Ishikawa (cell line): ENCODE data around the gene PCP4.

Experiments
- EGR1 ChIP-seq: IDR thresholded peaks from 2 replicates; pipeline ENCODE4 v1.6.1; 2012
- EP300 ChIP-seq: IDR thresholded peaks from 2 replicates; pipeline ENCODE4 v1.6.1; 2012; ENCODE audit warnings: borderline replicate concordance
- MAX ChIP-seq: IDR thresholded peaks from 2 replicates; pipeline ENCODE4 v1.6.1; 2012
- TEAD4 ChIP-seq: IDR thresholded peaks from 2 replicates; pipeline ENCODE4 v1.6.1; 2012
- TF ChIP-seq, protein P1 (sequence below): IDR thresholded peaks from 2 replicates; pipeline ENCODE4 v1.6.1; 2012; ENCODE audit warnings: low read depth, mild to moderate bottlenecking

GRCh38 chr21:39966786-39967185 lies 99.5 kb downstream of the PCP4 start:
- TF ChIP-seq TEAD4 (no peak), EP300 (no peak), EGR1 (no peak), MAX (no peak)
- TF ChIP-seq, protein P1, sequence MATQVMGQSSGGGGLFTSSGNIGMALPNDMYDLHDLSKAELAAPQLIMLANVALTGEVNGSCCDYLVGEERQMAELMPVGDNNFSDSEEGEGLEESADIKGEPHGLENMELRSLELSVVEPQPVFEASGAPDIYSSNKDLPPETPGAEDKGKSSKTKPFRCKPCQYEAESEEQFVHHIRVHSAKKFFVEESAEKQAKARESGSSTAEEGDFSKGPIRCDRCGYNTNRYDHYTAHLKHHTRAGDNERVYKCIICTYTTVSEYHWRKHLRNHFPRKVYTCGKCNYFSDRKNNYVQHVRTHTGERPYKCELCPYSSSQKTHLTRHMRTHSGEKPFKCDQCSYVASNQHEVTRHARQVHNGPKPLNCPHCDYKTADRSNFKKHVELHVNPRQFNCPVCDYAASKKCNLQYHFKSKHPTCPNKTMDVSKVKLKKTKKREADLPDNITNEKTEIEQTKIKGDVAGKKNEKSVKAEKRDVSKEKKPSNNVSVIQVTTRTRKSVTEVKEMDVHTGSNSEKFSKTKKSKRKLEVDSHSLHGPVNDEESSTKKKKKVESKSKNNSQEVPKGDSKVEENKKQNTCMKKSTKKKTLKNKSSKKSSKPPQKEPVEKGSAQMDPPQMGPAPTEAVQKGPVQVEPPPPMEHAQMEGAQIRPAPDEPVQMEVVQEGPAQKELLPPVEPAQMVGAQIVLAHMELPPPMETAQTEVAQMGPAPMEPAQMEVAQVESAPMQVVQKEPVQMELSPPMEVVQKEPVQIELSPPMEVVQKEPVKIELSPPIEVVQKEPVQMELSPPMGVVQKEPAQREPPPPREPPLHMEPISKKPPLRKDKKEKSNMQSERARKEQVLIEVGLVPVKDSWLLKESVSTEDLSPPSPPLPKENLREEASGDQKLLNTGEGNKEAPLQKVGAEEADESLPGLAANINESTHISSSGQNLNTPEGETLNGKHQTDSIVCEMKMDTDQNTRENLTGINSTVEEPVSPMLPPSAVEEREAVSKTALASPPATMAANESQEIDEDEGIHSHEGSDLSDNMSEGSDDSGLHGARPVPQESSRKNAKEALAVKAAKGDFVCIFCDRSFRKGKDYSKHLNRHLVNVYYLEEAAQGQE = no peak
